Measurements from ENCODE around the gene FOXS1. TPM values are rescaled to one million over a fixed set of nuclear protein-coding genes. Genes with fewer than 3 reads are reported as not detected.

The FOXS1 gene
- total and polyA plus RNA-seq, 12 donors, result 1.4 to 7.5 (median 2.9) TPM

- no peaks in the 10 kb centered on the region for H3K9me3 ChIP-seq
- peak overlapping the region in 7 of 10 donors; percentile 64 to 91 (median 71) for H3K27ac ChIP-seq
- no peak for TF ChIP-seq CTCF (IDR thresholded peaks at IDR 0.05)
- DNase-seq (no peak), ATAC-seq (no peak)
- peaks cover 0 to 9% (median 0%) of the 10 kb centered on the region in 7 donors for H3K27me3 ChIP-seq
- WGBS, 2 donors, result 76 to 83% methylated on average over 9 of the region's 9 CpGs
- intact Hi-C loops (cut with DNase I), result no loop called here
- H3K36me3 ChIP-seq, result no peaks in the 10 kb centered on the region
- H3K4me1 ChIP-seq, result peaks cover 22 to 94% (median 56%) of the 10 kb centered on the region in 9 donors
- no peak overlapping the region for H3K4me3 ChIP-seq
Observed at GRCh38 chr20:31838646-31839292, 6.6 kb downstream of the FOXS1 start.

GRCh38 chr20:31837896-31838397 lies 7.5 kb downstream of the FOXS1 start:
- no peak for TF ChIP-seq CTCF (IDR thresholded peaks at IDR 0.05)
- H3K4me1 ChIP-seq, result peaks cover 22 to 94% (median 59%) of the 10 kb centered on the region in 9 donors
- H3K36me3 ChIP-seq, result no peaks in the 10 kb centered on the region
- DNase-seq (no peak), ATAC-seq (peak in 3 of 8 donors; percentile 3 to 10 (median 9))
- peak overlapping the region in 8 of 10 donors; percentile 44 to 91 (median 70) for H3K27ac ChIP-seq
- 48 to 58% methylated on average over 3 of the region's 3 CpGs for WGBS, 2 donors
- H3K27me3 ChIP-seq, result peaks cover 0 to 9% (median 0%) of the 10 kb centered on the region in 7 donors
- no peak overlapping the region for H3K4me3 ChIP-seq
- intact Hi-C loops (cut with DNase I), result no loop called here
- no peaks in the 10 kb centered on the region for H3K9me3 ChIP-seq

- Histone ChIP-seq H3K4me1 (peaks cover 20 to 87% (median 50%) of the 10 kb centered on the region in 9 donors), H3K36me3 (no peaks in the 10 kb centered on the region), H3K4me3 (no peak overlapping the region), H3K27ac (peak overlapping the region in 9 of 10 donors; percentile 24 to 91 (median 70)), H3K27me3 (peaks cover 0 to 9% (median 0%) of the 10 kb centered on the region in 7 donors), H3K9me3 (no peaks in the 10 kb centered on the region)
- TF ChIP-seq CTCF (IDR thresholded peaks at IDR 0.05), result no peak
- intact Hi-C loops (cut with DNase I), result no loop called here
- DNase-seq, result no peak
- 67 to 72% methylated on average over 5 of the region's 5 CpGs for WGBS, 2 donors
- ATAC-seq, result peak in 6 of 8 donors; percentile 15 to 46 (median 34)
Observed at GRCh38 chr20:31836853-31837608, 8.4 kb downstream of the FOXS1 start.
